GM12872 (cell line): ENCODE data around the gene ARHGEF7.

Experiments used
- TF ChIP-seq, protein P1 (sequence below): IDR thresholded peaks from 3 replicates; pipeline ENCODE4 v1.5.1; 2011; ENCODE audit warnings: low read depth, mild to moderate bottlenecking, low read length, moderate library complexity; ENCODE audit not compliant: insufficient read depth

Gene ARHGEF7

DNA sequence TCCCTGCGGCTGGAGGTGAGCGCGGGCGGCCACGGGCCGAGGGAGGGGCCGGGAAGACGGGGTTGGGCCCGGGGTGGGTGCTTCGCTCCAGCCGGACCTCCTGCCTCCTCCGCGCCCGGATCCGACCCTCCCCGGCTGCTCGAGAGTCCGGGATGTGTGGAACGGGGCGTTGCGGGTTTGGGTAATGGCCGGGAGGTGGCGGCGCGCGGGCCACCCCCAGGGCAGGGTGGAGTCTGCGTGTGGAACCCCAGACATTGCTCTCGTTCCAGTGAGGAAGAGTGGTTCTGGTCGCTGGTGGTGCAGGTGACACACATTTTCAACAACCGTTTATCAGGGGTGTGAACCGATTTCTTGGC, 38.8 kb downstream of the ARHGEF7 start:
- TF ChIP-seq, protein P1, sequence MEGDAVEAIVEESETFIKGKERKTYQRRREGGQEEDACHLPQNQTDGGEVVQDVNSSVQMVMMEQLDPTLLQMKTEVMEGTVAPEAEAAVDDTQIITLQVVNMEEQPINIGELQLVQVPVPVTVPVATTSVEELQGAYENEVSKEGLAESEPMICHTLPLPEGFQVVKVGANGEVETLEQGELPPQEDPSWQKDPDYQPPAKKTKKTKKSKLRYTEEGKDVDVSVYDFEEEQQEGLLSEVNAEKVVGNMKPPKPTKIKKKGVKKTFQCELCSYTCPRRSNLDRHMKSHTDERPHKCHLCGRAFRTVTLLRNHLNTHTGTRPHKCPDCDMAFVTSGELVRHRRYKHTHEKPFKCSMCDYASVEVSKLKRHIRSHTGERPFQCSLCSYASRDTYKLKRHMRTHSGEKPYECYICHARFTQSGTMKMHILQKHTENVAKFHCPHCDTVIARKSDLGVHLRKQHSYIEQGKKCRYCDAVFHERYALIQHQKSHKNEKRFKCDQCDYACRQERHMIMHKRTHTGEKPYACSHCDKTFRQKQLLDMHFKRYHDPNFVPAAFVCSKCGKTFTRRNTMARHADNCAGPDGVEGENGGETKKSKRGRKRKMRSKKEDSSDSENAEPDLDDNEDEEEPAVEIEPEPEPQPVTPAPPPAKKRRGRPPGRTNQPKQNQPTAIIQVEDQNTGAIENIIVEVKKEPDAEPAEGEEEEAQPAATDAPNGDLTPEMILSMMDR: 0 out of 3 replicates have a peak, but pooled peaks have one; percentile 23

DNA sequence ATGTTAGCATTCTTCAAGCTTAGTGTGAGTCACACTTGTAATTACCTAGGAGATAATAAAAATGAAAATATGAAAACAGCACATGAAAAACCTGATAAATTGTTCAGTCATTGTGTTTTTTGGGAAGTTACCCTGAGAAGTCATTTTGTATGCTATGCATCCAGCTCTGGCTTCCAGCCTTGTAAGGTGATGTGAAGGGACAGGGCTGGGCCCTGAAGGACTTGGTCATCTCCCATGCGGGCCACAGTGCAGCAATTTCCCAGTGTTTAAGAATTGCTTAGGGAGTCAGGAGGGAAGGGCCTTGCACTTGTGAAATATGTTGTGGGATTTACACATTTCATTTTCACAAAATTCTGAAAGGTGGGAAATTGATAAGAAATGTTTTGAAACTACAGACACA, 41.3 kb downstream of the ARHGEF7 start:
- TF ChIP-seq, protein P1: no peak

DNA sequence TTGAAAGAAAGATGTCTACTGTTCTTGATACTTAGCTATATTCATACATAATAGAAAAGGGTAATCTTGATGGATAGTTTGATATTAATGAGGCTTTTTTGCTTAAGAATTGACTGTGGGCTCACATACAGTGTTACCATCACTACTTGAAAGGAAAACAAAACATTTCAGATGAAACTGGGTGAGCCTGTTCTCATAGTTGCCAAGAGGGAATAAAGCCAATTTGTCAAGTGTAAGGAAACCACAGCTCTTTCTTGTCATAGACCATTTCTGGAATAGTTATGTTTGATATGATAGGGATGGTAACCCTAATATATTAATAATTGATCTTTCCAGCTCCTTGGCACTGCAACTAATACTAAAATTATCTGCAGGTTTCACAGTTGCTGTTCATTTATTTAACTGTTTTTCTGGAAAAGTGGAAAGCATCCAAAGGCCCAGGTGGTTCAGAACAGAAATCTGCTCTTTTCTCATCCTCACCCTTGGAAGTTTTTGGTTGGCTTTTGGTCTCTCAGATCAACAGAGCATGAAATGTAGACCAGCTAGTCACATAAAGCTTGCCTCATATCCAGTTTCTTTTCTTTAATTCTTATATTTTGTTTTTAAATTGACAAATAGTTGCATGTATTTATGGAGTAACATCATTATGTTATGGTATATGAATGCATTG, 43.2 kb downstream of the ARHGEF7 start:
- TF ChIP-seq, protein P1: no peak

- TF ChIP-seq, protein P1: no peak
Measured at GRCh38 chr13:111159362-111160320, 44.5 kb downstream of the ARHGEF7 start.

GRCh38 chr13:111160648-111161047, 45.5 kb downstream of the ARHGEF7 start:
- TF ChIP-seq, protein P1: no peak

DNA sequence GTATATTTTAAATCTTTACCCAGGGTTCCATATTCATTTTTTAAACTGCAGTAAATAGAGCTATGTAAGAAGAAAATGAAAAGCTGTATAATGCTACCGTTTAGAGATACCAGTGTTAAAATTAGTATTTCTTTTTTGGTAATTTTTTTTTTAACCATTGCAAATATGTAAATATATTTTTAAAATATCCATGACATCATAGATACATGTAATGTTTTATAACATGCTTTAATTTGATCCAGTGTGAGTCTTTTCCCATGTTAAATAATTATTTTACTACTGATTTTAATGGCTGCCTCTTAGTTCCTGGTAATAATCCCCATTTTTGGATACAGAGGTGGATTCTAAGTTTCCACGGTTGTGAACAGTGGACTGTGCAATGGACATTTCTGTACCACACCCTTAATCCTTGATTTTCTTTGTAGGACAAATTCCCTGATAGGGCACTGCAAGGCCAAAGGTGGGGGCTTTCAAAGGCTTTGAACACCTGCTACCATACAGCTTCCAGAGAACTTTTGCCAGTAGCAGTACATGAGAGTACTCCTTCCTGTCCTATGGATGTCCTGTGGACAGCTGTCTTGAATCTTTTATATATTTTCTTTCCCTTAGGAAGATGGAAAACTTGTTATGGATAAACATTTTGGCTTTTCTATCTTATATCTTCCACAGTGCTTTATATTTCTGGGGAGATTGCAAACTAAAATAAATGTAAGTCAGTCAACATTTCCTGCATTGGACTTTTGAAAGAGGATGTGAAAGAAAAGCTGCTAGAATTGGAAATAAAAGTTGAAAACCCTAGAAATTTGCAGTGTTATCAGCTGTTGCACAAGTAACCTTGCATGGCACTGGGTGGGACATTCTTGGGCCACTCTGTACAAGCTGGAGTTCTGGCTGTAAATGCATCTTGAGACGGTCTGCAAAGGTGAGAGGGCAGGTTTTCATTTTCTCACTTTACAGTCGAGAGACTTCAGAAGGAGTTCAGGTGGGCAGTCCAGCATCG, 46.8 kb downstream of the ARHGEF7 start:
- TF ChIP-seq, protein P1: no peak
